ENCODE data around the gene LRP4.
A peak's percentile ranks its signal among the peaks of the same experiment; 100 is the strongest.

Gene LRP4

GRCh38 chr11:46920755-46921154 is 2.4 kb upstream of the LRP4 start:
- no peak for DNase-seq

- DNase-seq = no peak
Measured at GRCh38 chr11:46918788-46919513, 601 bp upstream of the LRP4 start.

- no peak for DNase-seq
Measured at GRCh38 chr11:46917762-46918082, 628 bp downstream of the LRP4 start.

GRCh38 chr11:46917109-46917761 is 1.1 kb downstream of the LRP4 start:
- no peak for DNase-seq

GRCh38 chr11:46916286-46917108 is 1.9 kb downstream of the LRP4 start:
- no peak for DNase-seq

GRCh38 chr11:46914910-46915309 is 3.4 kb downstream of the LRP4 start:
- no peak for DNase-seq

GRCh38 chr11:46914363-46914762 is 4.0 kb downstream of the LRP4 start:
- no peak for DNase-seq

- DNase-seq = no peak
Measured at GRCh38 chr11:46913484-46913883, 4.9 kb downstream of the LRP4 start.

- DNase-seq = no peak
Measured at GRCh38 chr11:46912526-46913150, 5.7 kb downstream of the LRP4 start.

- DNase-seq = no peak
Measured at GRCh38 chr11:46907606-46908005, 10.7 kb downstream of the LRP4 start.

- no peak for DNase-seq
Measured at GRCh38 chr11:46906609-46907041, 11.7 kb downstream of the LRP4 start.

GRCh38 chr11:46905806-46906205 is 12.5 kb downstream of the LRP4 start:
- no peak for DNase-seq

GRCh38 chr11:46903846-46904245 is 14.5 kb downstream of the LRP4 start:
- DNase-seq = no peak

- no peak for DNase-seq
Measured at GRCh38 chr11:46902694-46903093, 15.7 kb downstream of the LRP4 start.

GRCh38 chr11:46901156-46901555 is 17.2 kb downstream of the LRP4 start:
- DNase-seq = no peak

- DNase-seq = no peak
Measured at GRCh38 chr11:46900091-46900746, 18.1 kb downstream of the LRP4 start.

GRCh38 chr11:46899501-46900025 is 18.8 kb downstream of the LRP4 start:
- DNase-seq = no peak

- DNase-seq = no peak
Measured at GRCh38 chr11:46898396-46899095, 19.8 kb downstream of the LRP4 start.

- peak; percentile 29 for DNase-seq
Measured at GRCh38 chr11:46896719-46897406, 21.5 kb downstream of the LRP4 start.

- no peak for DNase-seq
Measured at GRCh38 chr11:46895821-46896220, 22.5 kb downstream of the LRP4 start.

GRCh38 chr11:46894961-46895360 is 23.4 kb downstream of the LRP4 start:
- no peak for DNase-seq

Measured in CD4-positive, alpha-beta T cell treated with Interleukin-21 for 1 hour (primary cell).